Epithelial cell of esophagus (primary cell): ENCODE results near the gene PRICKLE1.

Source experiments
- DNase-seq: peaks from one replicate; pipeline ENCODE4 v3.0.0; 2010; ENCODE audit warnings: low read depth
- H3K4me3 ChIP-seq: 2 replicates; pipeline ENCODE4 v1.5.1; 2011; ENCODE audit warnings: mild to moderate bottlenecking, low read length, control low read depth
- TF ChIP-seq, protein P1 (sequence below): IDR thresholded peaks from 2 replicates; pipeline ENCODE4 v1.5.1; 2011; ENCODE audit warnings: low read depth, mild to moderate bottlenecking, low read length, control low read depth, inconsistent platforms; ENCODE audit not compliant: insufficient read depth; ENCODE audit errors: missing control alignments

Gene PRICKLE1

DNA sequence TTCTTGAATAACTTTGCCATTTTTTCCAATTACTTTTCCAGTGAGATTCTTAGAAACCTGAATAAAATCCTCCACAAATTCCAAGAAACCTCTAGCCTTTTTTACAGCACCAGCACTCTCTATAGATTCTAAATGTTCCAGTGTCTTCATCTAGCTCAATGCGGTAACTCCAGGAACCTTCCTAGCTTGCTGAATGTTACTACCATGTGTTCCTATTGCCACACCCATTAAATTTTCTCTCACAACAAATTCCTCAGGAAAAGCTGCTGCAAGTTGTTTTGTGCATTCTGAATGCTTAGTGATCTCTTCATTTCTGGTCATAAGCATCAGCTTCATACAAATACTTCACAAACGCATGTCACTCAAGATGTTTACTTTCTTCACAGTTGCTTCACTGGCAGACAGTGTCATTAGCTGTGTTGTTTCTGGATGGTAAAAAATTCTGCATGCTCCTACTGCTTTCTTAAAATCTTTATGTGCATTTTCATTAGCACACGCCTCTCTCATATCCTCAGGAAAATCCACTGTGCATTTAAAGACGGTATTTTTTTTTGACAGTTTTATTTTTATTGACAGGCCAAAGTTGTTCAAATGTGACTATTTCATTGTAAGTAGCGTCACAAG lies 156.9 kb downstream of the PRICKLE1 start:
- no peak overlapping the region for H3K4me3 ChIP-seq
- TF ChIP-seq, protein P1, sequence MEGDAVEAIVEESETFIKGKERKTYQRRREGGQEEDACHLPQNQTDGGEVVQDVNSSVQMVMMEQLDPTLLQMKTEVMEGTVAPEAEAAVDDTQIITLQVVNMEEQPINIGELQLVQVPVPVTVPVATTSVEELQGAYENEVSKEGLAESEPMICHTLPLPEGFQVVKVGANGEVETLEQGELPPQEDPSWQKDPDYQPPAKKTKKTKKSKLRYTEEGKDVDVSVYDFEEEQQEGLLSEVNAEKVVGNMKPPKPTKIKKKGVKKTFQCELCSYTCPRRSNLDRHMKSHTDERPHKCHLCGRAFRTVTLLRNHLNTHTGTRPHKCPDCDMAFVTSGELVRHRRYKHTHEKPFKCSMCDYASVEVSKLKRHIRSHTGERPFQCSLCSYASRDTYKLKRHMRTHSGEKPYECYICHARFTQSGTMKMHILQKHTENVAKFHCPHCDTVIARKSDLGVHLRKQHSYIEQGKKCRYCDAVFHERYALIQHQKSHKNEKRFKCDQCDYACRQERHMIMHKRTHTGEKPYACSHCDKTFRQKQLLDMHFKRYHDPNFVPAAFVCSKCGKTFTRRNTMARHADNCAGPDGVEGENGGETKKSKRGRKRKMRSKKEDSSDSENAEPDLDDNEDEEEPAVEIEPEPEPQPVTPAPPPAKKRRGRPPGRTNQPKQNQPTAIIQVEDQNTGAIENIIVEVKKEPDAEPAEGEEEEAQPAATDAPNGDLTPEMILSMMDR = no peak
- no peak for DNase-seq

DNA sequence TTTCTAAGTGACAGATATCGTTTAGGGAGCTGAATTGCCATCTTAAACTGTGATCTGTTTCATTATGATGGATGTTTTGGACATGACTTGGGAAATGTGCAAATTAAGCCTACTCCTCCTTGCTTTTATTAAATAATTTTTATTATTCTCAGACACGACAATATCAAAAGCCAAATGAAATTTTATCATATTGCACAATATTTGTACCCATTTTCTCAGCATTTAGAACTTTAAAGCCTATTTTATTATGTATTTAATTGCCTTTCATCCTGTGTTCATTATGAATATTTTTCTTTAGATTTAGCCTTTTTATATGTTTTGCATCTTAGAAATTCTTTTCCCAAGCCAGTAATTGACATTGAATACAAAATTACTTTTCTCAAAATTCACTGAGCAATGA lies 160.7 kb downstream of the PRICKLE1 start:
- H3K4me3 ChIP-seq = no peak overlapping the region
- DNase-seq = no peak

DNA sequence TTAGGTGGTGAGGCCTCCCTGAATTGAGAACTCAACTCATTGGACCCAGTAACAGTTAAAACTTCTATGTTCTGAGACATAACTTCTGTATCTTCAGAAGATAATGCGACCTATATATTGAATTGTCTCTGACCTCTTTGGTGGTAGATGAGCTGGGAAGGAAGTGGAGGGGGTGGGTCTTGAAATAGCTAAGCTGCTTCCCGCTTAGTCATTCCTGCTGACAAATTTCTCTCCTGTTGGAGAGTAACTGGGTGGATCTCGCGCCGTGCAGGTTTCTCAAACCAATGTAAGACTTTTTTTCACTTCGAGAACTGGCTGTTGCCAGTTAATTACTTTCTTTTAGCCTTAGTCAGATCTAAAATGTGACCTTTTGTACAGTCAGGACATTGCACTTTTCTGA lies 162.8 kb downstream of the PRICKLE1 start:
- TF ChIP-seq, protein P1 = no peak
- H3K4me3 ChIP-seq = no peak overlapping the region
- DNase-seq = peak; percentile 91

More for the DNA sequence above, 160.7 kb downstream of the PRICKLE1 start:
- TF ChIP-seq, protein P1 = no peak

DNA sequence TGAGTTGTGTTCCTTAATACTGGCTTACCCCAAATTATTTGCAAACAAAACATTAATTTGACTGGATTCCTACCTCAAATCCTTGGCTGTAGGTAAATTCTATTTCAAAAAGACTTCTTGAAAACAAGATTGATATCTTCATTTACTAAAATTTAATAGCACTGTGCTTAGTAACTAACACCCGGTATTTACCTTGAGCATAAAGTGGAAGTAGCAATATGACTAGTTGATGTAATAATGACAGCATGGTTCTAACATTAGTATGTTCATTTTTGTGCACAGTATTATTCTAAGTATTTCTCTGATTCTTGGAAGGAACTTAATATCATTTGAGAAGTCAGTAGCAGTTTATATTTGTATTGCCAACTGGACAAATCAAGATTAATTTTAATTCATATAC lies 166.8 kb downstream of the PRICKLE1 start:
- DNase-seq = no peak
- TF ChIP-seq, protein P1 = no peak
- H3K4me3 ChIP-seq = no peak overlapping the region

DNA sequence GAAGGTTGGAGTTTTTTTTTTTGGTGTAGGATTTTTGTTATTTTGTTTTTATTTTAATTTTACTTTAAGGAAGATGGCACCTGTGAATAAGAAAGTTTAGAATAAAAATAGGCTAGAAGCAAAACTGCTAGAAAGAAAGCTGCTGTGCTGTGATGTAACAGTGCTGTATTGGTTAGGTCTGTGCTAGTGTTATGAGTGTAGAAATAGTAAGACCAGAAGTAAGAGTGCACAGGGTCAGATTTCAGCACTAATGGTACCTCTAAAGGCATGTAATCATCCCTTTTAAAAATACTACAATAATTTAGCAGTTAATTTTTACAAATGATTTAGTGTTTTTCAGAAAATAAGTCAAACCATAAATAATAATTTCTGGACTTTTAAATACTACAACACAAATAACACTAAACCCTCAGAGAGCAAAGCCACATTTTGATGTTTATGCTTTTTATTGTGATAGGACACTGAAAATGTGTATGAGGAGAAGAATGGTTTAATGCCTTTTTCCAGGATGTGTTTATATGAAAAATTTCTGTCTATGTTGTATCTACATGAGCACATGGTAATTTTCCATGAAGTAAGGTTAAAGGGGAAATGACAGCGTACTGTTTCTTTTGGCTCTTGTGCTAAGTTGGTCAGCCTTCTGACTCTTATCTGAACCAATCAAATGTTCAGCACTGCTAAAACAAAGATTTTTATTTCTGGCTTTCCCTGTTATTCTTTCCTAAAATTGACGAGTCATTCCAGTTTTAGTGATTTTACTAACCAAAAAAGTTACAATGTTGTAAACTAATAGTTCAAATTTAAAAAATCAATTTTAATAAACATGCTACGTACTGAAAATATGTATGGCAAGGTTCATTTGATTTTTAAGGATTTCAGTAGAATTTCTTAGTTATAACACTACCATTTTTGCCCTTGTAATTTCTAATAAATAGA lies 167.4 kb downstream of the PRICKLE1 start:
- H3K4me3 ChIP-seq = no peak overlapping the region
- no peak for DNase-seq
- TF ChIP-seq, protein P1 = no peak

DNA sequence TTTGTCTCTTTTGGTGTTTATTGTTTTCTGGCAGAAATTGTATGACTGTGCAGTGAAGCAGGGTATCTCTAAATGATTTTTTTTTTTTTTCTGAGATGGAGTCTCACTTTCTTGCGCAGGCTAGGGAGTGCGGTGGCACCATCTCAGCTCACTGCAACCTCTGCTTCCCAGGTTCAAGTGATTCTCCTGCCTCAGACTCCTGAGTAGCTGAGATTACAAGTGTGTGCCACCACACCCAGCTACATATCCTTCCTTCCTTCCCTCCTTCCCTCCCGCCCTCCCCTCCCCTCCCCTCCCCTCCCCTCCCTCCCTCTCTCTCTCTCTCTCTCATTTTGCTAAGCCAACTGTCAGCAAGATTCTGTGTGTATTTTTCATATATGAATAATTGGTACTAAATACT lies 169.2 kb downstream of the PRICKLE1 start:
- H3K4me3 ChIP-seq = no peak overlapping the region
- DNase-seq = no peak
- TF ChIP-seq, protein P1 = no peak
